PC-9 (cell line): ENCODE results near the gene HADHA. TPM values are rescaled to one million over a fixed set of nuclear protein-coding genes. Genes with fewer than 3 reads are reported as not detected.

Experiments used
- BruUV-seq: library from RNA; stranded (reverse); fragments of 400-500 nt; replicated peaks from 2 replicates; lab custom pipeline; 2021; lab: Mats Ljungman, UMichigan
- CTCF ChIA-PET: fragments of 300-600 bp; sonication (Branson Sonifier 250); formaldehyde crosslinking; loops from one replicate; lab custom pipeline; 2022; ENCODE audit warnings: antibody characterized with exemption; lab: Charles Lee
- POLR2A ChIA-PET: fragments of 300-600 bp; sonication (Branson Sonifier 250); formaldehyde crosslinking; loops from one replicate; lab custom pipeline; 2022; ENCODE audit warnings: antibody characterized with exemption; ENCODE audit not compliant: unreplicated experiment; lab: Charles Lee
- DNase-seq, 2 experiments: peaks; one replicate each; pipeline versions ENCODE4 v3.0.0 to v3.0.0-alpha.2; 2015 to 2022; ENCODE audit warnings: mixed read lengths in 1 of 2
- H2AFZ ChIP-seq: fragments of 200-600 bp; sonication (generic); 2 replicates; pipeline ENCODE4 v1.8.1; 2017; ENCODE audit warnings: antibody characterized with exemption
- H3F3A ChIP-seq: fragments of 200-600 bp; sonication (generic); 2 replicates; pipeline ENCODE4 v1.8.1; 2017; ENCODE audit warnings: antibody characterized with exemption, mild to moderate bottlenecking, low read depth; ENCODE audit not compliant: insufficient read depth
- H3K27ac ChIP-seq: fragments of 200-600 bp; sonication (generic); 2 replicates; pipeline ENCODE4 v1.6.1; 2016; ENCODE audit warnings: mixed run types
- H3K27me3 ChIP-seq: fragments of 200-600 bp; sonication (generic); 2 replicates; pipeline ENCODE4 v1.6.1; 2016; ENCODE audit warnings: low read depth, mixed run types; ENCODE audit not compliant: insufficient read depth
- H3K36me3 ChIP-seq: fragments of 200-600 bp; sonication (generic); 2 replicates; pipeline ENCODE4 v1.6.1; 2016; ENCODE audit warnings: low read depth, mixed run types
- H3K4me1 ChIP-seq: fragments of 200-600 bp; sonication (generic); replicated peaks from 2 replicates; pipeline ENCODE4 v1.6.1; 2016; ENCODE audit warnings: mixed run types; ENCODE audit not compliant: insufficient read depth
- H3K4me2 ChIP-seq: fragments of 200-600 bp; sonication (generic); 2 replicates; pipeline ENCODE4 v1.6.1; 2017; ENCODE audit warnings: mixed run types
- H3K4me3 ChIP-seq: fragments of 200-600 bp; sonication (generic); 2 replicates; pipeline ENCODE4 v1.6.1; 2016; ENCODE audit warnings: mixed run types
- H3K79me2 ChIP-seq: fragments of 200-600 bp; sonication (generic); 2 replicates; pipeline ENCODE4 v1.6.1; 2017; ENCODE audit warnings: low read depth, mixed run types
- H3K9me2 ChIP-seq: fragments of 200-600 bp; sonication (generic); 2 replicates; pipeline ENCODE4 v1.8.1; 2017; ENCODE audit warnings: mild to moderate bottlenecking; ENCODE audit not compliant: insufficient read depth
- H3K9me3 ChIP-seq: fragments of 200-600 bp; sonication (generic); 2 replicates; pipeline ENCODE4 v1.8.1; 2016; ENCODE audit warnings: low read depth; ENCODE audit not compliant: insufficient read depth
- H4K20me1 ChIP-seq: fragments of 200-600 bp; sonication (generic); 2 replicates; pipeline ENCODE4 v1.8.1; 2017; ENCODE audit not compliant: insufficient read depth
- EZH2 ChIP-seq: fragments of 200-600 bp; sonication (generic); IDR thresholded peaks from 2 replicates; pipeline ENCODE4 v1.8.0; 2017; ENCODE audit warnings: antibody characterized with exemption, low read depth
- intact Hi-C: fragments of 100-400 bp; cut with micrococcal nuclease; formaldehyde crosslinking; loops from one replicate; pipeline ENCODE4 v1.10.0; 2022; ENCODE audit not compliant: unreplicated experiment
- total RNA-seq: library from RNA; stranded (reverse); gene quantifications from 2 replicates; pipeline ENCODE4 v1.2.3, GENCODE V29; 2021
- TF ChIP-seq, protein P1 (sequence below): fragments of 200-600 bp; sonication (generic); conservative IDR thresholded peaks from 2 replicates; pipeline ENCODE4 v1.6.1; 2017; ENCODE audit warnings: mixed run types, antibody characterized with exemption, mild to moderate bottlenecking, moderate library complexity

Gene HADHA
- total RNA-seq, 1 experiment from 2014 or later = 129 TPM

- H3K9me2 ChIP-seq = no peaks in the 10 kb centered on the region
- intact Hi-C loops = no loop called here
- ChIA-PET CTCF (no interaction called here), POLR2A (no interaction called here)
- no peak for TF ChIP-seq EZH2
- TF ChIP-seq, protein P1, sequence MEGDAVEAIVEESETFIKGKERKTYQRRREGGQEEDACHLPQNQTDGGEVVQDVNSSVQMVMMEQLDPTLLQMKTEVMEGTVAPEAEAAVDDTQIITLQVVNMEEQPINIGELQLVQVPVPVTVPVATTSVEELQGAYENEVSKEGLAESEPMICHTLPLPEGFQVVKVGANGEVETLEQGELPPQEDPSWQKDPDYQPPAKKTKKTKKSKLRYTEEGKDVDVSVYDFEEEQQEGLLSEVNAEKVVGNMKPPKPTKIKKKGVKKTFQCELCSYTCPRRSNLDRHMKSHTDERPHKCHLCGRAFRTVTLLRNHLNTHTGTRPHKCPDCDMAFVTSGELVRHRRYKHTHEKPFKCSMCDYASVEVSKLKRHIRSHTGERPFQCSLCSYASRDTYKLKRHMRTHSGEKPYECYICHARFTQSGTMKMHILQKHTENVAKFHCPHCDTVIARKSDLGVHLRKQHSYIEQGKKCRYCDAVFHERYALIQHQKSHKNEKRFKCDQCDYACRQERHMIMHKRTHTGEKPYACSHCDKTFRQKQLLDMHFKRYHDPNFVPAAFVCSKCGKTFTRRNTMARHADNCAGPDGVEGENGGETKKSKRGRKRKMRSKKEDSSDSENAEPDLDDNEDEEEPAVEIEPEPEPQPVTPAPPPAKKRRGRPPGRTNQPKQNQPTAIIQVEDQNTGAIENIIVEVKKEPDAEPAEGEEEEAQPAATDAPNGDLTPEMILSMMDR = no peak
- DNase-seq = no peak
- H2AFZ ChIP-seq = no peak overlapping the region
- no peaks in the 10 kb centered on the region for H3F3A ChIP-seq
- no peaks in the 10 kb centered on the region for H4K20me1 ChIP-seq
- H3K4me3 ChIP-seq = no peak overlapping the region
- H3K9me3 ChIP-seq = no peaks in the 10 kb centered on the region
- BruUV-seq = no TSS peak
- no peak overlapping the region for H3K4me2 ChIP-seq
- H3K27ac ChIP-seq = no peak overlapping the region
- H3K27me3 ChIP-seq = no peaks in the 10 kb centered on the region
- H3K4me1 ChIP-seq = no peaks in the 10 kb centered on the region
- no peaks in the 10 kb centered on the region for H3K79me2 ChIP-seq
- H3K36me3 ChIP-seq = peaks cover 19% of the 10 kb centered on the region
These were observed 54.1 kb downstream of the HADHA start for GRCh38 chr2:26190369-26190768.

GRCh38 chr2:26189751-26190150 lies 54.7 kb downstream of the HADHA start:
- Histone ChIP-seq H3K36me3 (peaks cover 13% of the 10 kb centered on the region), H3K4me1 (no peaks in the 10 kb centered on the region), H3K79me2 (no peaks in the 10 kb centered on the region), H3K27me3 (no peaks in the 10 kb centered on the region), H3K27ac (no peak overlapping the region), H2AFZ (no peak overlapping the region), H3K4me3 (no peak overlapping the region), H3F3A (no peaks in the 10 kb centered on the region), H4K20me1 (no peaks in the 10 kb centered on the region), H3K9me2 (no peaks in the 10 kb centered on the region), H3K4me2 (no peak overlapping the region), H3K9me3 (no peaks in the 10 kb centered on the region)
- POLR2A ChIA-PET = no interaction called here
- no peak for TF ChIP-seq EZH2
- TF ChIP-seq, protein P1 = no peak
- BruUV-seq = no TSS peak
- CTCF ChIA-PET = no interaction called here
- DNase-seq = no peak
- intact Hi-C loops = no loop called here

DNA sequence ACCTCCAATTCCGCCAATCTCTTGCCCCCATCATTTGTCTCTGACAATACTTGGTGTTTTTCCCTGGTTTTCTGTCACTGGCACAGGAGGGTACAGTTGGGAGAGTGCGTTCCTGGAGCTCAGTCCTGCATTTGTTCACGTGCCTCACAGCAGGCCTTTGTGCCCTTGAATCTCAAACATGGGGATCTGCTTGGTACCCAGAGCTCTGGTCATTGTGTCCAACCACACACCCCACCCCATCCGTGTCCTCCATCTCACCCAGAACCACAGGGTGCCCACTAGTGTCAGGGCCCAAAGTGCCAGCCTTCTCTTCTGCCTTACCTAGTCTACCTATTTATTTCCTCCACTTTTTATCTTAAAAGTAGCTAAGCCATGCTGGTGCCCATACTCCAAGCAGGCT lies 55.3 kb downstream of the HADHA start:
- no peak for TF ChIP-seq EZH2
- TF ChIP-seq, protein P1 = no peak
- intact Hi-C loops = no loop called here
- H3K4me3 ChIP-seq = no peak overlapping the region
- no peaks in the 10 kb centered on the region for H4K20me1 ChIP-seq
- H3K9me2 ChIP-seq = no peaks in the 10 kb centered on the region
- DNase-seq = no peak
- H3K4me1 ChIP-seq = no peaks in the 10 kb centered on the region
- no TSS peak for BruUV-seq
- no peak overlapping the region for H3K4me2 ChIP-seq
- H3F3A ChIP-seq = no peaks in the 10 kb centered on the region
- no peaks in the 10 kb centered on the region for H3K79me2 ChIP-seq
- ChIA-PET CTCF (no interaction called here), POLR2A (no interaction called here)
- H3K9me3 ChIP-seq = no peaks in the 10 kb centered on the region
- H3K27me3 ChIP-seq = no peaks in the 10 kb centered on the region
- H2AFZ ChIP-seq = no peak overlapping the region
- no peak overlapping the region for H3K27ac ChIP-seq
- peaks cover 8% of the 10 kb centered on the region for H3K36me3 ChIP-seq
